Measurements from ENCODE around the gene RPL37A. TPM values are rescaled to one million over a fixed set of nuclear protein-coding genes. Genes with fewer than 3 reads are reported as not detected.
A peak's percentile ranks its signal among the peaks of the same experiment; 100 is the strongest.

Gene RPL37A
- total RNA-seq, 1 donor from 2014 or later: 2,564 TPM

DNA sequence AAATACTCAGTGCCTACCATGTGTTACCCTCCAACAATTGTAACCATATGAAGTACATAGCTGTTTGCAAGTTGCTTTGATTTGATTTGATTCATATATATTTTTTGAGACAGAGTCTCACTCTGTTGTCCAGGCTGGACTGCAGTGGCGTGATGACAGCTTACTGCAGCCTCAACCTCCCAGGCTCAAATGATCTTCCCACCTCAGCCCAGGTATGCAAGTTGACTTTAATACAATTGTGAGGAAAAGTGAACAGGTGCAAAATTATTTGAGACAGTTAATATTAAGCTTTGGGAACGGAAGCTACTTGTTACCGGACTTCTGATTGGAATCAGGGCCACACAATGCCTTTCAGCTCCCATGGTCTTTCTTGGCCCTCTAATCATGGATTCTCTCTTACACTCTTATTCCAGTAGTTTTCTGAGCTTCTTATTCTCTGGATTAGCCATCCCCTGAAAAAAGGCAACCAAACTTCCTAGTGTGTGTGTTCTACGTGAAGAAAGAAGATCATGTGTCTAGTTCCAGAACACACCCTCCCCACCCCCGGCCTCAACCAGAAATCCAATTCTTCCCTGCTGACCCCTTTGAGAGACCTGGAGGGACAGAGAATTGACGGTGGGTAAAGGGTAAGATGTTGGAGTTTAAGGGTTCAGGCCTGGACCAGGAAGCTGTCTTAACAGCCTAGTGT is 1.1 kb upstream of the RPL37A start:
- TF ChIP-seq, protein P1, sequence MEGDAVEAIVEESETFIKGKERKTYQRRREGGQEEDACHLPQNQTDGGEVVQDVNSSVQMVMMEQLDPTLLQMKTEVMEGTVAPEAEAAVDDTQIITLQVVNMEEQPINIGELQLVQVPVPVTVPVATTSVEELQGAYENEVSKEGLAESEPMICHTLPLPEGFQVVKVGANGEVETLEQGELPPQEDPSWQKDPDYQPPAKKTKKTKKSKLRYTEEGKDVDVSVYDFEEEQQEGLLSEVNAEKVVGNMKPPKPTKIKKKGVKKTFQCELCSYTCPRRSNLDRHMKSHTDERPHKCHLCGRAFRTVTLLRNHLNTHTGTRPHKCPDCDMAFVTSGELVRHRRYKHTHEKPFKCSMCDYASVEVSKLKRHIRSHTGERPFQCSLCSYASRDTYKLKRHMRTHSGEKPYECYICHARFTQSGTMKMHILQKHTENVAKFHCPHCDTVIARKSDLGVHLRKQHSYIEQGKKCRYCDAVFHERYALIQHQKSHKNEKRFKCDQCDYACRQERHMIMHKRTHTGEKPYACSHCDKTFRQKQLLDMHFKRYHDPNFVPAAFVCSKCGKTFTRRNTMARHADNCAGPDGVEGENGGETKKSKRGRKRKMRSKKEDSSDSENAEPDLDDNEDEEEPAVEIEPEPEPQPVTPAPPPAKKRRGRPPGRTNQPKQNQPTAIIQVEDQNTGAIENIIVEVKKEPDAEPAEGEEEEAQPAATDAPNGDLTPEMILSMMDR (IDR thresholded peaks at IDR 0.05; ENCODE audit: insufficient read depth, low read length, poor library complexity, severe bottlenecking): no peak
- DNase-seq (ENCODE audit: low read depth): no peak
- peak overlapping the region; percentile 76 for H3K4me3 ChIP-seq (ENCODE audit: low read depth, low read length)
- no peaks in the 10 kb centered on the region for H3K27me3 ChIP-seq (ENCODE audit: control insufficient read depth, insufficient read depth, low read length)
- H3K36me3 ChIP-seq (ENCODE audit: control insufficient read depth, insufficient read depth, low read length): peaks cover 2% of the 10 kb centered on the region

DNA sequence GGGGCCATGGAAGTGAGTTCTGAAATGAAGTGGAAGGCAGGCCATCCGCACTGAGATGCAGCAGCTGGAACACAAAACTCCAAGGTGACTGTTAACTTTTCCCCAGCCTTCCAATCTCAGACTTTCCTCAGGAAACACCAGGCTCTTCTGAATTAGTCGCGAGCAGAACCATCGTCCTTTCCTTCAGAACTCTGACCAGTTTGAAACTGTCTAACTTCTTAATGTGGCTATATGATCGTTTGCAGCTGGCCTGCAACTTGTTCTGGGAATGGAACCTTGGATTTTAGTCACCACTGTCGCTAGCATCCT is 620 bp upstream of the RPL37A start:
- no peaks in the 10 kb centered on the region for H3K27me3 ChIP-seq (ENCODE audit: control insufficient read depth, insufficient read depth, low read length)
- H3K36me3 ChIP-seq (ENCODE audit: control insufficient read depth, insufficient read depth, low read length): peaks cover 2% of the 10 kb centered on the region
- no peak for DNase-seq (ENCODE audit: low read depth)
- peak overlapping the region; percentile 76 for H3K4me3 ChIP-seq (ENCODE audit: low read depth, low read length)
- TF ChIP-seq, protein P1 (IDR thresholded peaks at IDR 0.05; ENCODE audit: insufficient read depth, low read length, poor library complexity, severe bottlenecking): no peak

DNA sequence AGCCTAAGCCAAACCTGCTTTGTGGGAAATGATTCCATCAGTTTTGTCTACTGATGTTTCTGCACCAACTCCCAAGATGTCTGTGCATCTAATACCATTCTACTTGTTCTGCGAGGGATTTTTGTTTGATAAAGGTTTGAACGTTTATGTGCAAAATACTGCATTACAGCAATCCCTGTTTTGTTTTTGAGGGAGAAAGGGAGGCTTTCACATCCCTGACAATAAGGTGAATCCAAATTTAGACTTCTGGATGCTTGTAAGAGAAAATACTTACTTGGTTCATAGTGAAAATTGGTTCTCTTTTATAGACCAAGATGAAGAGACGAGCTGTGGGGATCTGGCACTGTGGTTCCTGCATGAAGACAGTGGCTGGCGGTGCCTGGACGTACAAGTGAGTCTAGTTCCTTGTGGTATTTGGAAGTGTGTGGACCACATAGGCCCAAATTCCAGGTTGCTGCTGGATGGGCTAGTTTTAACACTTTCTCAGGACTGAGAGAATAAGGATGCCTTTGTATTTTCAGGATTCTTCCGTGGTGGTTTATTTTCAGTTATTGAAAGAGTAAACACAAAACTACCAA is 1.1 kb downstream of the RPL37A start:
- no peaks in the 10 kb centered on the region for H3K27me3 ChIP-seq (ENCODE audit: control insufficient read depth, insufficient read depth, low read length)
- peak overlapping the region; percentile 76 for H3K4me3 ChIP-seq (ENCODE audit: low read depth, low read length)
- peaks cover 2% of the 10 kb centered on the region for H3K36me3 ChIP-seq (ENCODE audit: control insufficient read depth, insufficient read depth, low read length)
- no peak for DNase-seq (ENCODE audit: low read depth)
- TF ChIP-seq, protein P1 (IDR thresholded peaks at IDR 0.05; ENCODE audit: insufficient read depth, low read length, poor library complexity, severe bottlenecking): no peak

DNA sequence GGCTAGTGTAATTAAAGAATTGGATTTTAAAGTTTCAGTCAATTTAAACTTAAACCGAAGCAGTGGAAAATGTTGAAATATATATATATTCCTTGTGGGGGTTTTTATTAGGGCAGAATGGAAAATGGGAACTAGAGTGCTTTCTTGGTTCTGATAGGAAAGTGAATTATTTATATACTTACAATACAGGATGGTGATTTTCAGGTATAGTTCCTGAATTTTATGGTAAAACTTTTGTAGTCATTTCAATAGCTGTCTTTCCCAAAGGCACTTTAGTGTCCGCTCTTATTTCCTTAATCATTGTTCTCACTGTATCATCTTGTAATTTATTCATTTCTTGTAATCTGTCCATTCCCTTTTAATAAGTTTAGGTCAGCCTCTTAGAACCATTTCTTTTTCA is 1.9 kb downstream of the RPL37A start:
- Histone ChIP-seq H3K27me3 (ENCODE audit: control insufficient read depth, insufficient read depth, low read length) (no peaks in the 10 kb centered on the region), H3K36me3 (ENCODE audit: control insufficient read depth, insufficient read depth, low read length) (peaks cover 2% of the 10 kb centered on the region), H3K4me3 (ENCODE audit: low read depth, low read length) (peak overlapping the region; percentile 76)
- no peak for DNase-seq (ENCODE audit: low read depth)
- TF ChIP-seq, protein P1 (IDR thresholded peaks at IDR 0.05; ENCODE audit: insufficient read depth, low read length, poor library complexity, severe bottlenecking): no peak

DNA sequence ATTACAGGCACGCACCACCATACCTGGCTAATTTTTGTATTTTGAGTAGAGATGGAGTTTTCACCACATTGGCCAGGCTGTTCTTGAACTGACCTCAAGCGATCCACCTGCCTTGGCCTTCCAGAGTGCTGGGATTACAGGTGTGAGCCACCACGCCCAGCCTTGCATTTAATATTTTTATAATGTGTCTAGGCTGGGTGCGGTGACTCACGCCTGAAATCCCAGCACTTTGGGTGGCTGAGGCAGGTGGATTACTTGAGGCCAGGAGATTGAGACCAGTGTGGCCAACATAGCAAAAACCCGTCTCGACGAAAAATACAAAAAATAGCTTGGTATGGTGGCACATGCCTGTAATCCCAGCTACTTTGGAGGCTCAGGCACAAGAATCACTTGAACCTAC is 3.2 kb downstream of the RPL37A start:
- Histone ChIP-seq H3K4me3 (ENCODE audit: low read depth, low read length) (no peak overlapping the region), H3K36me3 (ENCODE audit: control insufficient read depth, insufficient read depth, low read length) (peaks cover 4% of the 10 kb centered on the region), H3K27me3 (ENCODE audit: control insufficient read depth, insufficient read depth, low read length) (no peaks in the 10 kb centered on the region)
- no peak for DNase-seq (ENCODE audit: low read depth)
- TF ChIP-seq, protein P1 (IDR thresholded peaks at IDR 0.05; ENCODE audit: insufficient read depth, low read length, poor library complexity, severe bottlenecking): no peak
